ENCODE results near the gene INPP5D. TPM values are rescaled to one million over a fixed set of nuclear protein-coding genes. Genes with fewer than 3 reads are reported as not detected.

The INPP5D gene
- total and polyA plus RNA-seq, 2 of the 13 experiments (the other 11 are each of a cell fraction or from before 2014, with no cell fraction given): 16.7 to 18.0 TPM

DNA sequence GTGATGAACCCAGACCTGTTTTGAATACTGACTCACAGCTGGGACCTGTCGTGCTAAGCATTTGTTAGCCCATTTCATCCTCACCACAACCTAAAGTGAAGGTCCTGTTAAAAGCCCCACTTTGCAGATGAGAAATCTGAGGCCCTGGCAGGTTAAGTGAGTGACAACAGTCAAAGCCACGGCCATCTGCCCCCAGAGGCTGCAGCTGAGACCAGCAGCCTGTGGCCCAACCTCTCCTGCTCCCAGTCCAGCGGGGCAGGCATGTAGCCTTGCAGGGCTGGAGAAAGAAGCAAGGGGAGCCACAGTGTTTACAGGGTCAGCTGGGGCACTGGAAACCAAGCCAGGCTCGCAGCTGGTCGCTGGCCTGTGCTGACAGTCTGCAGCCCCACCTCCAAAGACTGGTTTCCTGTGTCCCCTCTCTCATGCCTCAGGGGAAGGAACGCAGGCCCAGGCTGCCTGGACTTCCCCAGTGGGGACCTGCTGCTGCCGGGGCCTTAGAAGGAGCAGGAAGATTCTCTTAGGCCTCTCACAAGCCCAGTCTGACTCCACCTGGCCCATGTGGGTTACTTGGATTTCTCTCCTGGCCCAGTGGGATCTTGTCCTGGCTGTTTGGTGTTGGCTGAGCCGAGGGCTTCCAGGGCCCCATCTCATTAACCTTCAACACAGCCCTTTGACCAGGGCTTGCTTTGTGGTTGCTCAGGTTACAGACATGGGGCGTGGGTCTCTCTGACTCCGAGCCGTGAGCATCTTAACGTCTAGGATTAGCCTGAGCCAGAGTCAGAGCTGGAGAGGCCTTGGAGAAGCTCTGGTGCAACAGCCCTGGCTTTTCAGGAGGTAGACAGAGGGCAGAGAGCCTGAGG lies 1.7 kb downstream of the INPP5D start (continued):
- TF ChIP-seq SALL1 (CRISPR knock-in tag; IDR thresholded peaks at IDR 0.05) (peak; percentile 85), PPARG (CRISPR knock-in tag; conservative IDR thresholded peaks at IDR 0.05) (no peak), NBN (conservative IDR thresholded peaks at IDR 0.05) (no peak), U2AF2 (IDR thresholded peaks at IDR 0.05; ENCODE audit: low read depth, low read length) (no peak), PLRG1 (conservative IDR thresholded peaks at IDR 0.05) (no peak), ZBTB7A (CRISPR knock-in tag; IDR thresholded peaks at IDR 0.05) (peak; percentile 34; the same call in 1 of the 2 replicates), CAMTA2 (CRISPR knock-in tag; IDR thresholded peaks at IDR 0.05; ENCODE audit: borderline replicate concordance) (0 out of 2 replicates have a peak, but pooled peaks have one; percentile 44), ARNT2 (CRISPR knock-in tag; IDR thresholded peaks at IDR 0.05; ENCODE audit: low read depth) (peak; percentile 59; the same call in 1 of the 2 replicates), MZF1 (CRISPR knock-in tag; IDR thresholded peaks at IDR 0.05; ENCODE audit: borderline replicate concordance) (peak; percentile 91; the same call in 1 of the 2 replicates), ZNF335 (CRISPR knock-in tag; IDR thresholded peaks at IDR 0.05) (no peak; the same call in 1 of the 2 replicates), ZNF660 (CRISPR knock-in tag; IDR thresholded peaks at IDR 0.05; ENCODE audit: borderline replicate concordance, low read depth) (no peak)
- TF ChIP-seq, protein P1, sequence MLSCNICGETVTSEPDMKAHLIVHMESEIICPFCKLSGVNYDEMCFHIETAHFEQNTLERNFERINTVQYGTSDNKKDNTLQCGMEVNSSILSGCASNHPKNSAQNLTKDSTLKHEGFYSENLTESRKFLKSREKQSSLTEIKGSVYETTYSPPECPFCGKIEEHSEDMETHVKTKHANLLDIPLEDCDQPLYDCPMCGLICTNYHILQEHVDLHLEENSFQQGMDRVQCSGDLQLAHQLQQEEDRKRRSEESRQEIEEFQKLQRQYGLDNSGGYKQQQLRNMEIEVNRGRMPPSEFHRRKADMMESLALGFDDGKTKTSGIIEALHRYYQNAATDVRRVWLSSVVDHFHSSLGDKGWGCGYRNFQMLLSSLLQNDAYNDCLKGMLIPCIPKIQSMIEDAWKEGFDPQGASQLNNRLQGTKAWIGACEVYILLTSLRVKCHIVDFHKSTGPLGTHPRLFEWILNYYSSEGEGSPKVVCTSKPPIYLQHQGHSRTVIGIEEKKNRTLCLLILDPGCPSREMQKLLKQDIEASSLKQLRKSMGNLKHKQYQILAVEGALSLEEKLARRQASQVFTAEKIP (CRISPR knock-in tag; IDR thresholded peaks at IDR 0.05; ENCODE audit: borderline replicate concordance): no peak
- TF ChIP-seq, protein P2, sequence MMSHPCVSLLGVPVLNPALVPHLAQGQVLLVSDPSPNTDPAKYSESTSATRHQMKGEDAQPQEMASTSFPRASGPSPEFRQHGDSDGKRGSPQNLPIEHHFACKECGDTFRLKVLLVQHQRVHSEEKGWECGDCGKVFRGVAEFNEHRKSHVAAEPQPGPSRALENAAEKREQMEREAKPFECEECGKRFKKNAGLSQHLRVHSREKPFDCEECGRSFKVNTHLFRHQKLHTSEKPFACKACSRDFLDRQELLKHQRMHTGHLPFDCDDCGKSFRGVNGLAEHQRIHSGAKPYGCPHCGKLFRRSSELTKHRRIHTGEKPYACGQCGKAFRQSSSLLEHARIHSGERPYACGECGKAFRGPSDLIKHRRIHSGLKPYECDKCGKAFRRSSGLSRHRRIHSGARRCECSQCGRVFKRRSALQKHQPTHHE (CRISPR knock-in tag; IDR thresholded peaks at IDR 0.05; ENCODE audit: borderline replicate concordance): peak; percentile 95; the same call in 1 of the 2 replicates
- TF ChIP-seq, protein P3, sequence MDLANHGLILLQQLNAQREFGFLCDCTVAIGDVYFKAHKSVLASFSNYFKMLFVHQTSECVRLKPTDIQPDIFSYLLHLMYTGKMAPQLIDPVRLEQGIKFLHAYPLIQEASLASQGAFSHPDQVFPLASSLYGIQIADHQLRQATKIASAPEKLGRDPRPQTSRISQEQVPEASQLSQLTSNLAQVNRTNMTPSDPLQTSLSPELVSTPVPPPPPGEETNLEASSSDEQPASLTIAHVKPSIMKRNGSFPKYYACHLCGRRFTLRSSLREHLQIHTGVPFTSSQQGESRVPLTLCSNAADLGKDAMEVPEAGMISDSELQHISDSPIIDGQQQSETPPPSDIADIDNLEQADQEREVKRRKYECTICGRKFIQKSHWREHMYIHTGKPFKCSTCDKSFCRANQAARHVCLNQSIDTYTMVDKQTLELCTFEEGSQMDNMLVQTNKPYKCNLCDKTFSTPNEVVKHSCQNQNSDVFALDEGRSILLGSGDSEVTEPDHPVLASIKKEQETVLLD (CRISPR knock-in tag; IDR thresholded peaks at IDR 0.05; ENCODE audit: low read depth): no peak
- TF ChIP-seq, protein P4, sequence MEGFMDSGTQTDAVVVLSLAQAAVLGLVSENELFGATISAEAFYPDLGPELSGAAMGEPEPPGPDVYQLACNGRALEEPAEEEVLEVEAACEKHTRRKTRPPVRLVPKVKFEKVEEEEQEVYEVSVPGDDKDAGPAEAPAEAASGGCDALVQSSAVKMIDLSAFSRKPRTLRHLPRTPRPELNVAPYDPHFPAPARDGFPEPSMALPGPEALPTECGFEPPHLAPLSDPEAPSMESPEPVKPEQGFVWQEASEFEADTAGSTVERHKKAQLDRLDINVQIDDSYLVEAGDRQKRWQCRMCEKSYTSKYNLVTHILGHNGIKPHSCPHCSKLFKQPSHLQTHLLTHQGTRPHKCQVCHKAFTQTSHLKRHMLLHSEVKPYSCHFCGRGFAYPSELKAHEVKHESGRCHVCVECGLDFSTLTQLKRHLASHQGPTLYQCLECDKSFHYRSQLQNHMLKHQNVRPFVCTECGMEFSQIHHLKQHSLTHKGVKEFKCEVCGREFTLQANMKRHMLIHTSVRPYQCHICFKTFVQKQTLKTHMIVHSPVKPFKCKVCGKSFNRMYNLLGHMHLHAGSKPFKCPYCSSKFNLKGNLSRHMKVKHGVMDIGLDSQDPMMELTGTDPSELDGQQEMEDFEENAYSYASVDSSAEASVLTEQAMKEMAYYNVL (CRISPR knock-in tag; IDR thresholded peaks at IDR 0.05; ENCODE audit: borderline replicate concordance): peak; percentile 74; the same call in 1 of the 2 replicates
- TF ChIP-seq, protein P5, sequence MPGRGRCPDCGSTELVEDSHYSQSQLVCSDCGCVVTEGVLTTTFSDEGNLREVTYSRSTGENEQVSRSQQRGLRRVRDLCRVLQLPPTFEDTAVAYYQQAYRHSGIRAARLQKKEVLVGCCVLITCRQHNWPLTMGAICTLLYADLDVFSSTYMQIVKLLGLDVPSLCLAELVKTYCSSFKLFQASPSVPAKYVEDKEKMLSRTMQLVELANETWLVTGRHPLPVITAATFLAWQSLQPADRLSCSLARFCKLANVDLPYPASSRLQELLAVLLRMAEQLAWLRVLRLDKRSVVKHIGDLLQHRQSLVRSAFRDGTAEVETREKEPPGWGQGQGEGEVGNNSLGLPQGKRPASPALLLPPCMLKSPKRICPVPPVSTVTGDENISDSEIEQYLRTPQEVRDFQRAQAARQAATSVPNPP (CRISPR knock-in tag; IDR thresholded peaks at IDR 0.05): no peak
- TF ChIP-seq, protein P6, sequence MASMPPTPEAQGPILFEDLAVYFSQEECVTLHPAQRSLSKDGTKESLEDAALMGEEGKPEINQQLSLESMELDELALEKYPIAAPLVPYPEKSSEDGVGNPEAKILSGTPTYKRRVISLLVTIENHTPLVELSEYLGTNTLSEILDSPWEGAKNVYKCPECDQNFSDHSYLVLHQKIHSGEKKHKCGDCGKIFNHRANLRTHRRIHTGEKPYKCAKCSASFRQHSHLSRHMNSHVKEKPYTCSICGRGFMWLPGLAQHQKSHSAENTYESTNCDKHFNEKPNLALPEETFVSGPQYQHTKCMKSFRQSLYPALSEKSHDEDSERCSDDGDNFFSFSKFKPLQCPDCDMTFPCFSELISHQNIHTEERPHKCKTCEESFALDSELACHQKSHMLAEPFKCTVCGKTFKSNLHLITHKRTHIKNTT (CRISPR knock-in tag; IDR thresholded peaks at IDR 0.05): no peak
